Activated effector memory CD4-positive, alpha-beta T cell treated with Interleukin-2 at 50 U/mL for 16 hours (primary cell): ENCODE results near the gene ZC3HAV1L.
"Not testable (repeated sequence)": the region's sequence is repeated elsewhere in the genome, so short reads cannot be mapped to it uniquely, and the experiment has no call there.

Experiments
- DNase-seq: peaks from one replicate; pipeline ENCODE4 v3.0.0-alpha.2; 2020

The ZC3HAV1L gene

DNA sequence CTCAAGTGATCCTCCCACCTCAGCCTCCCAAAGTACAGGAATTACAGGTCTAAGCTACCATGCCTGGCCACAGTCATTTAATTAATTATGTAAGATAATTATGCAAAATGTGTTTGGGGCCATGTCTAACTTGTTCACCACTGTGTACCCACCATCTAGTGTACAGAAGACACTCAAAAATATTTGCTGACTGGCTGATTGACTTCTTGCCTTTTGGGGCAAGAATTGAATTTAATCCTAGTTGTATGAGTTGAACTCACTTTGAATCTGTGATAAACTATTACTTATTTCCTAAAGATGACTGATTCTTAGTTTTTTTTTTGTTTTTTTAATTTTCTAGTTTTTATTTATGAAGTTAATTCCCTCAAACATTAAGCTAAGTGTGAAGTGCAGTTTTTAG is 15.8 kb upstream of the ZC3HAV1L start:
- DNase-seq: no peak

GRCh38 chr7:139049936-139050335 is 14.1 kb upstream of the ZC3HAV1L start:
- no peak for DNase-seq

DNA sequence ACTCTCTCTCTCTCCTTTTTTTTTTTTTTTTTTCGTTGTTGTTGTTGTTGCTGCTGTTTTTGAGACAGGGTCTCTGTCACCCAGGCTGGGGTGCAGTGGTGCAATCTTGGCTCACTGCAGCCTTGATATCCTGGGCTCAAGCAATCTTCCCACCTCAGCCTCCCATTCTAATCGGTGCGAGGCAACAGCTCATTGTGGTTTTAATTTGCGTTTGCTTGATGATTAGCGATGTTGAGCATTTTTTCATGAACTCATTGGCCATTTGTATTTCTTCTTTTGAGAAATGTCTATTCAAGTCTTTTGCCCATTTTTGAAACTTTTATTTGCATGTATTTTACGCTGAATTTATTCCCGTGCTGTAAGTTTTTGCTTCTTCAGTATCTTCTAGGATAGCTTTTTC is 13.3 kb upstream of the ZC3HAV1L start:
- no peak for DNase-seq

GRCh38 chr7:139047970-139048369 is 12.1 kb upstream of the ZC3HAV1L start:
- no peak for DNase-seq

- DNase-seq: no peak
Measured at GRCh38 chr7:139046143-139046542, 10.3 kb upstream of the ZC3HAV1L start.

DNA sequence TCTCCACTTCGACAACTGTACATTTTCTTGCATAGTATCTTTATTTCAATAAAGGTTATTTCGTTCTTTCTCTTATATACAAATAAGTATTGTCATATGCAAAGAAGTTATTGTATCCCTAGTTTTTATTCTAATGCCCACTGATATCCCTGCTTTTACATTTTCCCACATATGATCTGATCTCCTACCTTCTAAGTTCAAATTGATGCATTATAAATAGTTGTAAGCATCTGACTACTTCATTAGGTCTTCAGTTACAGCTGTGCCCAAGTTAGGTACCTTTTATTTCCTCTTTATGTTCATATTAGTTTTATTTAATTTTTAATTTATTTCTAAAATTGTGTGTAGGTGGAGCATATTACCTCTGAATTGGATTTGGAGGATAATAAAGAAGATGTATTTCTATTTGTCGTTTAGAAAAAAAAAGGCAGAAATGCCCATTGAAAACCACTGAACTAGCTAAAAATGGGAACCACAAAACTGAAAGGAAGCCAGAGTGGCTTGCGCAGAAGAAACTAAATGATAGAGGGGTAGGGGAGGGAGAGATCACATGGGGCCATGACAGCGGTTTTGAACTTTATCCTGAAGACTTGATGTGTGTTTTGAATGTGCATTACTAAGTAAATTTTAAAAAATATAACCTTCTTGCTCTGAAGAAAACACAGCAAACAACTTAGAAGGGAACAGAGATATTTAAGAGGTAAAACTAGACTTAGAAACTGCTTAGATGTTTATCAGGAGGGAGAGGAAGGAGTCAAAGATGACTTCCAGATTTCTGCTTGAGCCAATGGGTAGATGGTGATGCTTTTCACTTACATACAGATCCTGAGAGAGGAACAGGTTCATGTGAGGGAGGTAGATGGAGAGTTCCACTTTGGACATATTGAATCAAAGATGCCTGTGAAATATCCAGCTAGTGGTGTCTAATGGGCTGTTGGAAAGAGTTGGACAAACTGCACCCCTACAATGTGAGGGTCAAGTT is 9.3 kb upstream of the ZC3HAV1L start:
- DNase-seq: no peak

- DNase-seq: peak; percentile 70
Measured at GRCh38 chr7:139043823-139044812, 8.3 kb upstream of the ZC3HAV1L start.

- no peak for DNase-seq
Measured at GRCh38 chr7:139041378-139042085, 5.7 kb upstream of the ZC3HAV1L start.

- no peak for DNase-seq
Measured at GRCh38 chr7:139038691-139039090, 2.8 kb upstream of the ZC3HAV1L start.

DNA sequence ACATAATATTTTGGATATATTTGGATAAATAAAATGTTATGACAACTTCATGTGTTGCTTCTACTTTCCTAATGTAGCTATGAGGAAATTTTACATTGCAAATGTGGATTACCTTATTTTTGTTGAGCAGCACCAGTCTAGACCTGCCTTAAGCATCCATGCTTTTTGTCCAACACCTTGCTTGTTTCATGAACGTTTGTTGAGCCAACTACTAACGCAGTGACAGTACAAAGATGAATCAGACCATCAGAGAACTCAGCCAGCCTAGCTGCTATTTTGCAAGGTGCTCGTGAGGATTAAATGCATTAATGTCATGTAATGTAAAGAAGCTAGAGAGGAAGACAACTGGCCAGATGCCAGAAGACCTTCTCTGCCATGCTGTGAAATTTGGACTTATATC is 1.1 kb upstream of the ZC3HAV1L start:
- no peak for DNase-seq

GRCh38 chr7:139034855-139035585 is 822 bp downstream of the ZC3HAV1L start:
- DNase-seq: no peak

GRCh38 chr7:139034336-139034735 is 1.5 kb downstream of the ZC3HAV1L start:
- DNase-seq: no peak

- no peak for DNase-seq
Measured at GRCh38 chr7:139033346-139034114, 2.3 kb downstream of the ZC3HAV1L start.

DNA sequence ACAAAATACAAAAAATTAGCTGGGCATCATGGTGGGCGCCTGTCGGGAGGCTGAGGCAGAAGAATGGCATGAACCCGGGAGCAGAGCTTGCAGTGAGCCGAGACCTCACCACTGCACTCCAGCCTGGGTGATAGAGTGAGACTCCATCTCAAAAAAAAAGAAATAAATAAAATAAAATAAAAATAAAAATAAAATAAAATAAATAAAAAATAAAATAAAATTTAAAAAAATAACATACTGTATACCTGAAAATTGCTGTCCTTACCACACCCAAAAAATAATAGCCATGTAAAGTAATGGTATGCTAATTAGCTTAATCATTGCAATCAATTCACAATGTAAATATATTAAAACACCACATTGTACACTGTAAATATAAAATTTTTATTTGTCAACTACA is 3.4 kb downstream of the ZC3HAV1L start:
- DNase-seq: no peak

DNA sequence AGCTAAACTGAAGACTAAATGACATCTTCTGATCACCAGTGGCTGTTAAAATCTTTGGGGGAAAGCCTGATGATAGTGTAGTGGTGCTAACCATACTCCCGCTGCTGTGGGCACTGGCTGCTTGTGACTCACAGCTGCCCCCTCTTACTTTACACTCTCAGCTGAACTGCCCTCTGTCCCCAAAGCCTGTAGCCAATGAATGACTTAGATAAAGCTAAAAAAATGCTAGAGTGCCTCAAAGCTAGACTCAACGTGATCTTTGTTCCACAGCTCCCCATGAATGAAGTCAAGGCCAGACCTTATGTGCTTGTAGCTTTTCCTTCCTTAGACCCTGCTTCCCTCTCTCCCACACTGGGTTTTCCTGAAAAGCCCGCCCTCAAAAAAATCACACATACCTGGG is 6.5 kb downstream of the ZC3HAV1L start:
- DNase-seq: no peak

- no peak for DNase-seq
Measured at GRCh38 chr7:139026551-139026950, 9.3 kb downstream of the ZC3HAV1L start.

DNA sequence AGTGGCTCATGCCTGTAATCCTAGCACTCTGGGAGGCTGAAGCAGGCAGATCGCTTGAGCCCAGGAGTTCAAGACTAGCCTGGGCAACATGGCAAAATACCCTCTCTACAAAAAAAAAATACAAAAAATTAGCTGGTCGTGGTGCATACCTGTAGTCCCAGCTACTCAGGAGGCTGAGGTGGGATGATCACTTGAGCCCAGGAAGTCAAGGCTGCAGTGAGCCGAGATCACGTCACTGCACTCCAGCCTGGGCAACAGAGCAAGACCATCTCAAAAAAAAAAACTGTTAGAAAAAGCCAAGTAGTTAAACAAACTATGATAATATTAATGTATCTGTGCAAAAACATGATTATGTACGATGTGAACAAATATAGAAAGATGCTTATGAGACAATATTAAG is 10.0 kb downstream of the ZC3HAV1L start:
- DNase-seq: not testable (repeated sequence)

DNA sequence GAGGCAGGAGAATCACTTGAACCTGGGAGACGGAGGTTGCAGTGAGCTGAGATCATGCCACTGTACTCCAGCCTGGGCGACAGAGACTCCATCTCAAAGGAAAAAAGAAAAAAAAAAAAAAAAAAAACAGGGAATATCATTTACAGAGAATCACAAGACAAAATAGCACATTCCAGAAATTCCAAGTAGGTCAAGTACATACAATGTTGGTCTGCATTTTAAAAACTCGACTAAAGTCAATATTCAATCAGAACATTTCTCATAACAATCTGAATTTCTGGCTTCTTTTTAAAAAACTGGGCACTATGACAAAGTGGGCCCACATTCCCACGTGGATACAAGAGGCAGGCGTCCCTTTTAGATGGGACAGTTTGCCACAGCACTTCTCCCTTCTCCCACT is 12.8 kb downstream of the ZC3HAV1L start:
- DNase-seq: no peak

DNA sequence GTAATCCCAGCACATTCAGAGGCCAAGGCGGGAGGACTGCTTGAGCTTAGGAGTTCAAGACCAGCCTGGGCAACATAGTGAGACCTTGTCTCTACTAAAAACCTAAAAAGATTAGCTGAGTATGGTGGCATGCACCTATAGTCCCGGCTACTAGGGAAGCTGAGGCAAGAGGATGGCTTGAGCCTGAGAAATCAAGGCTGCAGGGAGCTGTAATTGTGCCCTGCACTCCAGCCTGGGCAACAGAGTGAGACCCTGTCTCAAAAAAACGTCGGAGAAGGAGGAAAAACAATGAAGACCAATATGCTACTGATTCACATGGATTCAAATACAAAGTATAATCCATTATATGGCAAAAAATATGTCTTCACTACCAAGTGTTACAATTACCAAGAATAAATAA is 13.6 kb downstream of the ZC3HAV1L start:
- DNase-seq: no peak

GRCh38 chr7:139018910-139019309 is 16.9 kb downstream of the ZC3HAV1L start:
- DNase-seq: no peak

DNA sequence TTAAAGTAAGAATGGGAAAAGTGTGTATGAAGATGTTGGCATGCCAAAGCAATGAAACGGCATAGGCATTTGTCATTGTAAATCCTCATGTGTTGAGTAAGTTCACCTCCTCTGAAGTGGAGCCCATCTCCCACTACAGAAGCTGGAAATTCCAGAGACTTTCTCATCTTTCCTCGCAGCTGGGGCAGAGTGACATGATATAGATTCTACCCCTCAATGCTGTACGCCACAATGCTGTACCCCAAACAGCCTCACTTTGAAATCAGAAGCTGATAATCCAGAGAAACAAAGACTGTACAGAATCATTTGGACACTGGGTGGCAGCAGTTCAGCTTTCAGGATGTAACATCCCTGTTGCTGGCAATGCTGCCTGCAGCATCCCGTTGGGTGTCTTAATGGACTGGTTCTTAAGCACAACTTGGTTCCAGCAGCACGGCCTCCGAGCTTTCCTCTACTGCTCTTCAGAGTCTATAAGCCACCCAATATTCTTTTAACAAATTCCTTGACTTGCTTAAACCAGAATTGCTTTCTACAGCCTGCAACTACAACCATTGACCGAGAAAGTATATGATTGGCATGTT is 18.8 kb downstream of the ZC3HAV1L start:
- DNase-seq: peak; percentile 35
